Neural crest cell (in vitro differentiated cells): ENCODE results near the gene AKAP7. TPM values are rescaled to one million over a fixed set of nuclear protein-coding genes. Genes with fewer than 3 reads are reported as not detected.

Experiments
- DNase-seq: peaks from one replicate; pipeline ENCODE4 v3.0.0; 2021; ENCODE audit warnings: low read depth, mixed read lengths, low spot score
- H3K27ac Mint-ChIP-seq: one replicate; pipeline ENCODE4 v1.8.0; 2021; ENCODE audit warnings: mild to moderate bottlenecking, mixed read lengths; ENCODE audit not compliant: unreplicated experiment
- H3K27me3 Mint-ChIP-seq: 2 replicates; pipeline ENCODE4 v1.8.0; 2021; ENCODE audit warnings: low read depth, mild to moderate bottlenecking, mixed read lengths
- H3K36me3 Mint-ChIP-seq: 2 replicates; pipeline ENCODE4 v1.8.0; 2021; ENCODE audit warnings: low read depth, mild to moderate bottlenecking, mixed read lengths
- H3K4me1 Mint-ChIP-seq: 2 replicates; pipeline ENCODE4 v1.8.0; 2021; ENCODE audit warnings: mixed read lengths
- H3K4me3 Mint-ChIP-seq: one replicate; pipeline ENCODE4 v1.8.0; 2021; ENCODE audit warnings: mild to moderate bottlenecking, mixed read lengths
- H3K9me3 Mint-ChIP-seq: 2 replicates; pipeline ENCODE4 v1.8.0; 2021; ENCODE audit warnings: mixed read lengths
- total RNA-seq: library from RNA; stranded (reverse); gene quantifications from 2 replicates; pipeline ENCODE4 v1.2.1, GENCODE V29; 2021
- TF ChIP-seq, protein P1 (sequence below): fragments of 200-600 bp; sonication (generic); conservative IDR thresholded peaks from 2 replicates; pipeline ENCODE4 v1.5.0; 2021; ENCODE audit warnings: antibody characterized with exemption, mild to moderate bottlenecking

The AKAP7 gene
- total RNA-seq, 1 donor from 2014 or later, result 7.8 TPM

DNA sequence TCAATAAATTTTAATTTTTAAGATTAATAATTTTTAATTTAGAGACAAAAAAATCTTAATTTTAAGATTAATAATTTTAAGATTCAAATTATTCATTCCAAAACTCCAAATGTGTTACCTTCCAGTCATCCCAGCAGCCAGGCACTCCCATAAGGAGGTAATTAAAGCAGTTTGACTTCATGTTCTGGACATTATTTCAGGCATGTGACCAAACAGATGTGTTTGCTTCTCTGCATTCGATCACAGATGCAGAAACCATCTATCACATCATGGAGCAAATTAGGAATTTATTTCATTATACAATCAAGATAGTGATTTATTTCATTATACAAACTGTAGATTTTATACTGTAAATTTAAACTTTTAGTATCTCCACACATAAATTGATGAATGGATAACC, 150.3 kb downstream of the AKAP7 start:
- Mint-ChIP-seq H3K27me3 (no peaks in the 10 kb centered on the region), H3K27ac (no peak overlapping the region), H3K36me3 (no peaks in the 10 kb centered on the region), H3K9me3 (no peaks in the 10 kb centered on the region), H3K4me3 (no peak overlapping the region), H3K4me1 (peaks cover 30% of the 10 kb centered on the region)
- DNase-seq, result no peak
- TF ChIP-seq, protein P1, sequence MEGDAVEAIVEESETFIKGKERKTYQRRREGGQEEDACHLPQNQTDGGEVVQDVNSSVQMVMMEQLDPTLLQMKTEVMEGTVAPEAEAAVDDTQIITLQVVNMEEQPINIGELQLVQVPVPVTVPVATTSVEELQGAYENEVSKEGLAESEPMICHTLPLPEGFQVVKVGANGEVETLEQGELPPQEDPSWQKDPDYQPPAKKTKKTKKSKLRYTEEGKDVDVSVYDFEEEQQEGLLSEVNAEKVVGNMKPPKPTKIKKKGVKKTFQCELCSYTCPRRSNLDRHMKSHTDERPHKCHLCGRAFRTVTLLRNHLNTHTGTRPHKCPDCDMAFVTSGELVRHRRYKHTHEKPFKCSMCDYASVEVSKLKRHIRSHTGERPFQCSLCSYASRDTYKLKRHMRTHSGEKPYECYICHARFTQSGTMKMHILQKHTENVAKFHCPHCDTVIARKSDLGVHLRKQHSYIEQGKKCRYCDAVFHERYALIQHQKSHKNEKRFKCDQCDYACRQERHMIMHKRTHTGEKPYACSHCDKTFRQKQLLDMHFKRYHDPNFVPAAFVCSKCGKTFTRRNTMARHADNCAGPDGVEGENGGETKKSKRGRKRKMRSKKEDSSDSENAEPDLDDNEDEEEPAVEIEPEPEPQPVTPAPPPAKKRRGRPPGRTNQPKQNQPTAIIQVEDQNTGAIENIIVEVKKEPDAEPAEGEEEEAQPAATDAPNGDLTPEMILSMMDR, result no peak

DNA sequence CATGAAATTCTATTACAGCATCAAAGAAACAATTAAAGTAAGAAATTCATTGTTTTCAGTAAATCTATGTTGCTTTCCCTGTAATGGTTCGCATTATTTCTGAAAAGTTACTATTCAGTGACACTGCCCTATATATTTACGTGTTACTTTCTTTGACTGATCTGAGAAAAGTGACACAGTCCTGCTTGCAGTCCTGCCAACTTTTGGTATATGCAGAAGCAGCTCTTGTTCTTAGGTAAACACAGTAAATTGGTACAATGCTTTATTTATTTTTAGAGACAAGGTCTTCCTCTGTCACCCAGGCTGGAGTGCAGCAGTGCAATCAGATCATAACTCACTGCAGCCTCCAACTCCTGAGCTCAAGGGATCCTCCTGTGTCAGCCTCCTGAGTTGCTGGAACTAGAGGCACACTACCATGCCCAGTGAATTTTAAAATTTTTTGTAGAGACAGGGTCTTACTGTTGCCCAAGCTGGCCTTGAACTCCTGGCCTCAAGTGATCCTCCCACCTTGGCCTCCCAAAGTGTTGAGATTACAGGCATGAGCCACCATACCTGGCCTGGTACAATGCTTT, 151.3 kb downstream of the AKAP7 start:
- TF ChIP-seq, protein P1, result no peak
- Mint-ChIP-seq H3K4me3 (no peak overlapping the region), H3K36me3 (no peaks in the 10 kb centered on the region), H3K27ac (no peak overlapping the region), H3K4me1 (peaks cover 26% of the 10 kb centered on the region), H3K27me3 (no peaks in the 10 kb centered on the region), H3K9me3 (no peaks in the 10 kb centered on the region)
- DNase-seq, result no peak

DNA sequence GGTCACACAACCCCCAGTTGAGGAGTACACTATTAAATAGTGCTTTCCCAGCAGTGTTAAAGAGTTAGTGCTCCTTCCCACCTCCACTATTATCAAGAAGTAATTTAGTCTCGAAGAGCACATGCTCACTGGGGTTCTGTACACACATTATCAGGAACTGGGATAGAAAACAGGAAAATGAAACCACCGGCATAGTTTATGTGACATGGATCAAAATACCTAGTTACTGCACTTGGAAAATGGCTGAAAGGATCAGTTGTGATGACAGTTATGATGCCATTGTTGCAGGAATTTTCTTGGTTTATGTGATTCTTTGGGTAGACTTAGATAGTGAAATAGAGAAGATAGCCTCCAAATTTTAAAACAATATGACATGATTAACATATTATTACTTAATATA, 152.9 kb downstream of the AKAP7 start:
- Mint-ChIP-seq H3K4me1 (peaks cover 26% of the 10 kb centered on the region), H3K36me3 (no peaks in the 10 kb centered on the region)
- no peak for DNase-seq

DNA sequence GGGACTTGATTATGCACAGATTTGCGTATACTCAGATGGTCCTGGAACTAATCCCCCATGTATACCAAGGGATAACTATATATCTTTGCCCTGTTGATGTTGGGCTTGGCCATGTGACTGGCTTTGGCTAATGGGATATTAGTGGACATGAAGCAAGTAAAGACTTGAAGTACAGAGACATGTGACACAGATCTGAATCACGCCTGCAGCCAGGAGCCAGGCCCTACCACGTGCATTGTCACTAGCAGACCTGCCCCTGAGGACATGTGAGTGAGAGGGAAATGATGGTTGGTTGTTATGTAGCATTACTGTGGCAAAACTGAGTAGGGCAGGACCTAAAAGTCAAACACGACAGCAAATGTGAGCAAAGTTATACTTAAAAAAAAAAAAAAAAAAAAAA, 155.7 kb downstream of the AKAP7 start:
- no peak for DNase-seq
- H3K27me3 Mint-ChIP-seq, result peaks cover 2% of the 10 kb centered on the region
- TF ChIP-seq, protein P1, result no peak
- H3K27ac Mint-ChIP-seq, result no peak overlapping the region
- no peaks in the 10 kb centered on the region for H3K36me3 Mint-ChIP-seq
- H3K4me3 Mint-ChIP-seq, result no peak overlapping the region
- H3K4me1 Mint-ChIP-seq, result peaks cover 23% of the 10 kb centered on the region
- H3K9me3 Mint-ChIP-seq, result no peaks in the 10 kb centered on the region

More for the DNA sequence above, 152.9 kb downstream of the AKAP7 start:
- Mint-ChIP-seq H3K4me3 (no peak overlapping the region), H3K9me3 (no peaks in the 10 kb centered on the region), H3K27me3 (no peaks in the 10 kb centered on the region), H3K27ac (no peak overlapping the region)
- TF ChIP-seq, protein P1, result no peak

DNA sequence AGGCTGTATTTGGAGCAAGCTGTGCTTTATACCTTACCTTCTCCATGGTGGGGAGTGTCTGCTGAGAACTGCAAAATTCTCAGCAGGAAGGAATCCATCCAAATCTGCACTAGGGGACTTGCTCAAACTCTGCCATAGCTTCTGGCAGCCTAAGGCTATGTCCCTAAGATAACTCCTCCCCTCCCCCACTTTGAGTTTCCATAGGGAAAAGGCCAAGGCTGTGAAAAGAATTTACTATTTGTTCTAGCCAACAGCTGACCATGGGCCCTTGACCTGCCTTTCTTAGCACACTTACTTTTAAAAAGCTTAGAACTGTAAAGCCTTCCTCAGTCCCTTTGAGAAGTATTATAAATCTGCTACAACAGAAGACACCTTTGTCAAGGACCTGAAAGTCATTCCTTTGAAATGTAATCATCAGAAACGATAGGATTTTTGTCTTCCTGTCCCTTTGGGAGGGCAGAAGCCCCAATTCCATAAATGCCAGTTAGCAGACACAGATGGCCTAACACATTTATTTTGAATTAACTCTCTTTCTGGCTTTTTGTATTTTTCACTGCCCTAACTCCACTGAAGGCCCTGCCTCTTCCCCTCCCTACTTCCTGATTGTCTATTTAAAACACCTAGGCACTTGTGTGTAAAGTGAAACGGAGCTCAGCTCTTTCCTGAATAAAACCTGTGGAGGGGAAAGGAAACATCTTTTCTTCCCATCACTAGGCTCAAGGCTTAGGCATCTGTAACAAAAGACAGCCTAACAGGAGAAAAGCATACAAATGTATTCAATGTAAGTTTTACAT, 157.1 kb downstream of the AKAP7 start:
- TF ChIP-seq, protein P1, result no peak
- Mint-ChIP-seq H3K4me3 (no peak overlapping the region), H3K27ac (peak overlapping the region; percentile 39), H3K36me3 (no peaks in the 10 kb centered on the region), H3K4me1 (peaks cover 23% of the 10 kb centered on the region), H3K9me3 (no peaks in the 10 kb centered on the region), H3K27me3 (peaks cover 2% of the 10 kb centered on the region)
- peak; percentile 14 for DNase-seq
